ENCODE data around the gene FDXR. TPM values are rescaled to one million over a fixed set of nuclear protein-coding genes. Genes with fewer than 3 reads are reported as not detected.
A peak's percentile ranks its signal among the peaks of the same experiment; 100 is the strongest.

The FDXR gene
- total RNA-seq, 1 experiment from 2014 or later = 18.3 TPM

GRCh38 chr17:74890554-74890953 lies 17.8 kb upstream of the FDXR start:
- Histone ChIP-seq H3K27ac (no peak overlapping the region), H3K9me3 (replicated peaks) (no peaks in the 10 kb centered on the region; the same call in 1 of the 2 replicates), H3K4me3 (no peak overlapping the region), H3K4me1 (replicated peaks) (no peaks in the 10 kb centered on the region), H3K27me3 (replicated peaks) (peaks cover 90% of the 10 kb centered on the region), H3K36me3 (no peaks in the 10 kb centered on the region)
- no peak for DNase-seq (ENCODE audit: low read depth in 1 of 2, low spot score in 2 of 2)

GRCh38 chr17:74888469-74888868 lies 15.7 kb upstream of the FDXR start:
- no peak for DNase-seq (ENCODE audit: low read depth in 1 of 2, low spot score in 2 of 2)

GRCh38 chr17:74883241-74883745 lies 10.5 kb upstream of the FDXR start:
- Histone ChIP-seq H3K9me3 (replicated peaks) (no peaks in the 10 kb centered on the region), H3K27ac (no peak overlapping the region), H3K4me1 (replicated peaks) (no peaks in the 10 kb centered on the region), H3K36me3 (no peaks in the 10 kb centered on the region), H3K27me3 (replicated peaks) (peaks cover 80% of the 10 kb centered on the region), H3K4me3 (no peak overlapping the region)
- no peak for DNase-seq (ENCODE audit: low read depth in 1 of 2, low spot score in 2 of 2)

More at GRCh38 chr17:74888469-74888868, 15.7 kb upstream of the FDXR start:
- Histone ChIP-seq H3K27me3 (replicated peaks) (peaks cover 88% of the 10 kb centered on the region), H3K27ac (no peak overlapping the region), H3K4me1 (replicated peaks) (no peaks in the 10 kb centered on the region), H3K4me3 (no peak overlapping the region), H3K36me3 (no peaks in the 10 kb centered on the region), H3K9me3 (replicated peaks) (no peaks in the 10 kb centered on the region; the same call in 1 of the 2 replicates)

- Histone ChIP-seq H3K36me3 (no peaks in the 10 kb centered on the region), H3K27ac (no peak overlapping the region), H3K4me3 (no peak overlapping the region), H3K27me3 (replicated peaks) (peaks cover 74% of the 10 kb centered on the region), H3K4me1 (replicated peaks) (no peaks in the 10 kb centered on the region), H3K9me3 (replicated peaks) (no peaks in the 10 kb centered on the region)
- DNase-seq (ENCODE audit: low read depth in 1 of 2, low spot score in 2 of 2) = peak in 1 of 2 experiments; percentile 49
Measured at GRCh38 chr17:74882517-74883240, 9.9 kb upstream of the FDXR start.

- H3K4me1 ChIP-seq (replicated peaks) = no peaks in the 10 kb centered on the region
- H3K9me3 ChIP-seq (replicated peaks) = no peaks in the 10 kb centered on the region
- no peaks in the 10 kb centered on the region for H3K36me3 ChIP-seq
- DNase-seq (ENCODE audit: low read depth in 1 of 2, low spot score in 2 of 2) = no peak
- no peak overlapping the region for H3K4me3 ChIP-seq
- no peak overlapping the region for H3K27ac ChIP-seq
- peaks cover 60% of the 10 kb centered on the region for H3K27me3 ChIP-seq (replicated peaks)
Measured at GRCh38 chr17:74881073-74881472, 8.3 kb upstream of the FDXR start.

GRCh38 chr17:74879308-74879707 lies 6.5 kb upstream of the FDXR start:
- no peaks in the 10 kb centered on the region for H3K36me3 ChIP-seq
- H3K27ac ChIP-seq = no peak overlapping the region
- no peaks in the 10 kb centered on the region for H3K9me3 ChIP-seq (replicated peaks)
- peaks cover 46% of the 10 kb centered on the region for H3K27me3 ChIP-seq (replicated peaks)
- H3K4me3 ChIP-seq = no peak overlapping the region
- DNase-seq (ENCODE audit: low read depth in 1 of 2, low spot score in 2 of 2) = no peak
- H3K4me1 ChIP-seq (replicated peaks) = no peaks in the 10 kb centered on the region

- H3K9me3 ChIP-seq (replicated peaks) = no peaks in the 10 kb centered on the region
- H3K4me1 ChIP-seq (replicated peaks) = peaks cover 5% of the 10 kb centered on the region
- no peak overlapping the region for H3K4me3 ChIP-seq
- no peak for DNase-seq (ENCODE audit: low read depth in 1 of 2, low spot score in 2 of 2)
- no peak overlapping the region for H3K27ac ChIP-seq
- no peaks in the 10 kb centered on the region for H3K36me3 ChIP-seq
- peaks cover 40% of the 10 kb centered on the region for H3K27me3 ChIP-seq (replicated peaks)
Measured at GRCh38 chr17:74878658-74879057, 5.9 kb upstream of the FDXR start.

- no peaks in the 10 kb centered on the region for H3K9me3 ChIP-seq (replicated peaks)
- no peak for DNase-seq (ENCODE audit: low read depth in 1 of 2, low spot score in 2 of 2)
- peaks cover 32% of the 10 kb centered on the region for H3K27me3 ChIP-seq (replicated peaks)
- H3K36me3 ChIP-seq = no peaks in the 10 kb centered on the region
- H3K4me1 ChIP-seq (replicated peaks) = peaks cover 6% of the 10 kb centered on the region
- H3K27ac ChIP-seq = no peak overlapping the region
- no peak overlapping the region for H3K4me3 ChIP-seq
Measured at GRCh38 chr17:74877592-74878548, 5.1 kb upstream of the FDXR start.

- peaks cover 20% of the 10 kb centered on the region for H3K27me3 ChIP-seq (replicated peaks)
- H3K4me1 ChIP-seq (replicated peaks) = peaks cover 16% of the 10 kb centered on the region
- H3K27ac ChIP-seq = no peak overlapping the region
- H3K4me3 ChIP-seq = no peak overlapping the region
- no peaks in the 10 kb centered on the region for H3K9me3 ChIP-seq (replicated peaks)
- no peak for DNase-seq (ENCODE audit: low read depth in 1 of 2, low spot score in 2 of 2)
- H3K36me3 ChIP-seq = no peaks in the 10 kb centered on the region
Measured at GRCh38 chr17:74875977-74876593, 3.3 kb upstream of the FDXR start.

GRCh38 chr17:74875155-74875976 lies 2.6 kb upstream of the FDXR start:
- DNase-seq (ENCODE audit: low read depth in 1 of 2, low spot score in 2 of 2) = no peak
- H3K4me1 ChIP-seq (replicated peaks) = peaks cover 16% of the 10 kb centered on the region
- no peak overlapping the region for H3K27ac ChIP-seq

GRCh38 chr17:74874615-74875037 lies 1.8 kb upstream of the FDXR start:
- Histone ChIP-seq H3K27me3 (replicated peaks) (peaks cover 5% of the 10 kb centered on the region), H3K4me1 (replicated peaks) (peaks cover 16% of the 10 kb centered on the region), H3K9me3 (replicated peaks) (no peaks in the 10 kb centered on the region), H3K4me3 (no peak overlapping the region), H3K27ac (no peak overlapping the region), H3K36me3 (no peaks in the 10 kb centered on the region)
- DNase-seq (ENCODE audit: low read depth in 1 of 2, low spot score in 2 of 2) = no peak

More at GRCh38 chr17:74875155-74875976, 2.6 kb upstream of the FDXR start:
- H3K36me3 ChIP-seq = no peaks in the 10 kb centered on the region
- no peaks in the 10 kb centered on the region for H3K9me3 ChIP-seq (replicated peaks)
- H3K4me3 ChIP-seq = no peak overlapping the region
- H3K27me3 ChIP-seq (replicated peaks) = peaks cover 13% of the 10 kb centered on the region

- Histone ChIP-seq H3K4me3 (peak overlapping the region; percentile 49), H3K36me3 (no peaks in the 10 kb centered on the region), H3K4me1 (replicated peaks) (peaks cover 16% of the 10 kb centered on the region), H3K9me3 (replicated peaks) (no peaks in the 10 kb centered on the region), H3K27me3 (replicated peaks) (no peaks in the 10 kb centered on the region), H3K27ac (peak overlapping the region; percentile 85)
- DNase-seq (ENCODE audit: low read depth in 1 of 2, low spot score in 2 of 2) = no peak
Measured at GRCh38 chr17:74873874-74874614, 1.2 kb upstream of the FDXR start.
